ENCODE data around the gene LRRC56. TPM values are rescaled to one million over a fixed set of nuclear protein-coding genes. Genes with fewer than 3 reads are reported as not detected.
A peak's percentile ranks its signal among the peaks of the same experiment; 100 is the strongest.

LRRC56 gene
- total and polyA plus RNA-seq, 2 of the 13 experiments (the other 11 are each of a cell fraction or from before 2014, with no cell fraction given) = 0.11 to 0.29 TPM

- no peak for TF ChIP-seq ZNF503 (CRISPR knock-in tag; IDR thresholded peaks at IDR 0.05)
- no peak for TF ChIP-seq PPARG (CRISPR knock-in tag; conservative IDR thresholded peaks at IDR 0.05)
- no peak for TF ChIP-seq ZNF512B (CRISPR knock-in tag; IDR thresholded peaks at IDR 0.05; ENCODE audit: borderline replicate concordance)
- no peak for TF ChIP-seq ZNF550 (CRISPR knock-in tag; IDR thresholded peaks at IDR 0.05; ENCODE audit: borderline replicate concordance)
- no peak for TF ChIP-seq ZNF614 (CRISPR knock-in tag; IDR thresholded peaks at IDR 0.05; ENCODE audit: borderline replicate concordance)
- TF ChIP-seq KAT8 (CRISPR knock-in tag; IDR thresholded peaks at IDR 0.05) = no peak
- TF ChIP-seq BRF2 (CRISPR knock-in tag; IDR thresholded peaks at IDR 0.05) = no peak
- no peak for TF ChIP-seq ZFP36 (IDR thresholded peaks at IDR 0.05; ENCODE audit: borderline replicate concordance, low read depth, low read length, partially characterized antibody)
- no peak for TF ChIP-seq KLF15 (CRISPR knock-in tag; IDR thresholded peaks at IDR 0.05; ENCODE audit: borderline replicate concordance)
- TF ChIP-seq SIN3B (IDR thresholded peaks at IDR 0.05; ENCODE audit: low read length) = no peak
- TF ChIP-seq ZNF383 (CRISPR knock-in tag; IDR thresholded peaks at IDR 0.05; ENCODE audit: borderline replicate concordance) = 0 out of 2 replicates have a peak, but pooled peaks have one; percentile 18
- TF ChIP-seq ZNF777 (CRISPR knock-in tag; IDR thresholded peaks at IDR 0.05) = 0 out of 2 replicates have a peak, but pooled peaks have one; percentile 45
- no peak for TF ChIP-seq SMYD3 (CRISPR knock-in tag; IDR thresholded peaks at IDR 0.05)
- TF ChIP-seq ETV5 (CRISPR knock-in tag; IDR thresholded peaks at IDR 0.05; ENCODE audit: borderline replicate concordance) = no peak
- no peak for TF ChIP-seq NFKB2 (CRISPR knock-in tag; IDR thresholded peaks at IDR 0.05; ENCODE audit: borderline replicate concordance)
- no peak for TF ChIP-seq ZNF260 (CRISPR knock-in tag; IDR thresholded peaks at IDR 0.05; ENCODE audit: borderline replicate concordance, low read depth)
- TF ChIP-seq ZNF513 (CRISPR knock-in tag; conservative IDR thresholded peaks at IDR 0.05) = no peak
- no peak for TF ChIP-seq GATA4 (IDR thresholded peaks at IDR 0.05; ENCODE audit: borderline replicate concordance, low read depth)
- no peak for TF ChIP-seq ZNF691 (CRISPR knock-in tag; IDR thresholded peaks at IDR 0.05; ENCODE audit: borderline replicate concordance, low read depth)
- TF ChIP-seq CBFB (CRISPR knock-in tag; IDR thresholded peaks at IDR 0.05) = 0 out of 2 replicates have a peak, but pooled peaks have one; percentile 22
Measured at GRCh38 chr11:567629-568292, 30.4 kb downstream of the LRRC56 start (continued).
